HUES64 (cell line): ENCODE measurements around the gene KRT75.
"Not testable (repeated sequence)": the region's sequence is repeated elsewhere in the genome, so short reads cannot be mapped to it uniquely, and the experiment has no call there.

Source experiments
- H3K27ac ChIP-seq: 2 replicates; pipeline ENCODE4 v1.7.0; 2013; ENCODE audit warnings: low read depth, low read length, inconsistent platforms
- H3K27me3 ChIP-seq: 2 replicates; pipeline ENCODE4 v1.6.1; 2013; ENCODE audit warnings: mild to moderate bottlenecking, low read length; ENCODE audit not compliant: insufficient read depth
- H3K36me3 ChIP-seq: 2 replicates; pipeline ENCODE4 v1.6.1; 2013; ENCODE audit warnings: mild to moderate bottlenecking, low read length; ENCODE audit not compliant: insufficient read depth
- H3K4me1 ChIP-seq: 2 replicates; pipeline ENCODE4 v1.6.1; 2013; ENCODE audit warnings: mild to moderate bottlenecking, low read length, moderate library complexity; ENCODE audit not compliant: insufficient read depth
- H3K4me3 ChIP-seq: 2 replicates; pipeline ENCODE4 v1.5.1; 2013; ENCODE audit warnings: mild to moderate bottlenecking, low read length, moderate library complexity
- H3K9ac ChIP-seq: 2 replicates; pipeline ENCODE4 v1.6.1; 2013; ENCODE audit warnings: mild to moderate bottlenecking, low read depth, low read length
- H3K9me3 ChIP-seq: 2 replicates; pipeline ENCODE4 v1.6.1; 2013; ENCODE audit warnings: low read depth, low read length; ENCODE audit not compliant: insufficient read depth
- WGBS: fragments of 150-250, 120-280 bp; methylation state at CpG from one replicate; pipeline ENCODE4 v1.1.7; 2013; ENCODE audit warnings: missing lambda C conversion rate; 5-methylcytosine and 5-hydroxymethylcytosine counted together

The KRT75 gene

DNA sequence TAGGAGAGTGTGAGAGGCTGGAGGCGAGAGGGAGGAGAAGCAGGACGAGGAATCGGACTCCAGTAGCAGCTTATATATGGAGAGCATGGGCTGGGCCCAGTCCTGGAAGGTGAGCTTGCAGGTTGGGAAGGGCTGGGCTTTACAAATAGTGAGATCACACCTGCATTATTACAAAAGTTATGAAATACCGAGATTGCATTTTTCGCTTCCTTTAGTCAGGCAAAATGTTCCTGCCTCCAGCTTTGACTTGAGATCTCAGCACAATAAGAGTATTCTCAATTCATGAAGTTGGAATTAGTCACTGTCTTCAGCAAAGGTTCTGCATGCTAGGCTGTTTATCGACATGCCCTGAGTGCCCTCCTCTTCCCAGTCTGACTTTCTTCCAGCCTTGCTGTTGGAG is 17.9 kb upstream of the KRT75 start, which contains the start of gene KRT6B:
KRT6B (minus strand) TSS at position 46 of the 400 bp plus-strand sequence. CDS start 68 bp downstream, outside the sequence.
- WGBS: 96% methylated on average over 6 of the region's 6 CpGs
- no peak within 1 kb of the TSS for H3K27ac ChIP-seq
- no peaks in the 10 kb centered on the region for H3K36me3 ChIP-seq
- H3K9ac ChIP-seq: no peak within 1 kb of the TSS
- no peaks in the 10 kb centered on the region for H3K9me3 ChIP-seq
- no peak within 1 kb of the TSS for H3K4me3 ChIP-seq
- no peaks in the 10 kb centered on the region for H3K27me3 ChIP-seq
- H3K4me1 ChIP-seq: peaks cover 8% of the 10 kb centered on the region

GRCh38 chr12:52448228-52448627 is 14.1 kb upstream of the KRT75 start:
- WGBS: 83% methylated on average over 3 of the region's 3 CpGs
- Histone ChIP-seq H3K4me1 (peaks cover under 1% of the 10 kb centered on the region; the same call in 1 of the 2 replicates), H3K4me3 (no peak overlapping the region), H3K9me3 (no peaks in the 10 kb centered on the region), H3K9ac (no peak overlapping the region), H3K36me3 (no peaks in the 10 kb centered on the region), H3K27me3 (no peaks in the 10 kb centered on the region), H3K27ac (no peak overlapping the region)

DNA sequence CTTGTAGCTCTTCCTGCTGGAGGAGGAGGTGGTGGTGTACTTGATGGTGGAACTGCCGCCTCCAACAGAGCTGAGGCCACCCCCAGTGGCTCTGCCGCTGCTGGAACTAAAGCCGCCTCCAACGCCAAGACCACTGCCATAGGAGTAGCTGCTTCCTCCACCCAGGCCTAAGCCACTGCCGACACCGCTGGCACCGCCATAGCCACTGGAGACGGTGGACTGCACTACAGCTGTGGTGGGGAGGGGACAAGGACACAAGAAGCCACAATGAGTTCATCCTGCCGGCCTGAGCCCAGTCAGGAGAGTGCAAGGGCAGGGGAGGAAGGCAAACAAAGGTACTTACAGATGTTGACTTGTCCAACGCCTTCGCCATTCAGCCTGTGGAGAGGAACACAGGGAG is 13.0 kb upstream of the KRT75 start:
- H3K27me3 ChIP-seq, H3K4me3 ChIP-seq, H3K36me3 ChIP-seq, H3K9me3 ChIP-seq, H3K9ac ChIP-seq, H3K27ac ChIP-seq: not testable (repeated sequence)
- peaks cover 11% of the 10 kb centered on the region for H3K4me1 ChIP-seq
- WGBS: 93% methylated on average over 10 of the region's 11 CpGs

GRCh38 chr12:52446367-52447045 is 12.3 kb upstream of the KRT75 start:
- H3K4me3 ChIP-seq: no peak overlapping the region
- H3K4me1 ChIP-seq: peaks cover 17% of the 10 kb centered on the region
- 93% methylated on average over 6 of the region's 6 CpGs for WGBS
- no peak overlapping the region for H3K27ac ChIP-seq
- H3K9me3 ChIP-seq: no peaks in the 10 kb centered on the region
- no peaks in the 10 kb centered on the region for H3K27me3 ChIP-seq
- H3K9ac ChIP-seq: no peak overlapping the region
- no peaks in the 10 kb centered on the region for H3K36me3 ChIP-seq

DNA sequence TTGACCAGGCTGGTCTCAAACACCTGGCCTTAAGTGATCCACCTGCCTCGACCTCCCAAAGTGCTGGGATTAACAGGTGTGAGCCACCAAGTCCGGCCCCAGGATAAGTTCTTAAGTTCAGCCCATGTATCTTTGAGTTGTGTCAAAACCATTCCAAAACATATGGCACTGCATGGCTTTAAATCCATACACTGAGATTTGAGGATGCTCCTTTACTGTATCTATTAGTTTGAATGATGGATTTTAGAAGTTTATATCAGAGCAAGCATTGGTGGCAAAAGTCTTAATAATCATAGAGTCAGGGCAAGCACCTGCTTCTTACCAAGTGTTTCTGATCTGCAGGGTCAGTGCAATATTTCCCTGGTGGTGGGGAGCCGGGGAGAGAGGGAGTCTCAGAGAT is 11.7 kb upstream of the KRT75 start:
- WGBS: 75% methylated on average over 3 of the region's 3 CpGs
- Histone ChIP-seq H3K27me3 (no peaks in the 10 kb centered on the region), H3K9me3 (no peaks in the 10 kb centered on the region)

DNA sequence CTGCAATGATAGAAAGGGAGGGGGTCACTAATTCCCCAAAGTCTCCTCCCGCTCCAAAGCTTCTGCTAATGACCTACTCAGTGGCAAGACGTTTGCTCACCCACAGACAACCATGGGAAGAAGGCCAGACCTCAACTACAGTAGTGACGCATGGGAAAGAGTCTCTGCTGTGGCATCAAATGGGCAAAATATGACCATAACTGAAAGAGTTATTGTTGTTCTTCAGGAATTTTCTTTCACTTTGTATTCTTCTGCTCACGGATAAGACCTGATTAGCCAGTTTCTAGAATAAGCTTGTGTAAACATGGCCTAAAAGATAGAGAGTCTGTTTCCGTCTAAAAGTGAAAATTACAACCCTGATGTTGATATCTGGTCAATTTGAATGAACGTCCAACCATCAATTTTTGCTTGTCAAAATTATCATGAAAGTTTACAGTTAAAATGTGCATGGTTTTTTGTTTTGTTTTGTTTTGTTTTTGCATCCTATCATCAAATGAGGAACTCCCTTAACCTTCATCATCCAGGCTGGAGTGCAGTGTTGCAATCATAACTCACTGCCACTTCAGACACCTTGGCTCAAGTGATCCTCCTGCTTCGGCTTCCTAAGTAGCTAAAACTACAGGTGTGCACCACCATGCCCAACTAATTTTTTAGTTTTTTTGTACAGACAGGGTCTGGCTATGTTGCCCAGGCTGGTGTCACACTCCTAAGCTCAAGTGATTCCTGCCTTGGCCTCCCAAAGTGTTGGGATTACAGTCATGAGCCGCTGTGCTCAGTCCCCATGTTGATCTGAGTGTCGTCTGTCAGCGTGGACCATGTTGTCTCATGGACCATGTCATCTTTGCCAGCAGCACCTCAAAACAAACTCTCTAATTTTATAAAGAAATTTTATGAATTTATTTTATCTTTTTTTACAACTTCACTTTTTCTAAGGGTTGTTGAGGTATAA is 10.8 kb upstream of the KRT75 start:
- no peak overlapping the region for H3K27ac ChIP-seq
- H3K27me3 ChIP-seq: no peaks in the 10 kb centered on the region
- peaks cover 24% of the 10 kb centered on the region for H3K4me1 ChIP-seq
- 89% methylated on average over 10 of the region's 10 CpGs for WGBS
- no peak overlapping the region for H3K9ac ChIP-seq
- H3K4me3 ChIP-seq: no peak overlapping the region
- no peaks in the 10 kb centered on the region for H3K36me3 ChIP-seq
- H3K9me3 ChIP-seq: no peaks in the 10 kb centered on the region

More for the DNA sequence above, 11.7 kb upstream of the KRT75 start:
- peaks cover 24% of the 10 kb centered on the region for H3K4me1 ChIP-seq
- H3K9ac ChIP-seq: no peak overlapping the region
- H3K36me3 ChIP-seq: no peaks in the 10 kb centered on the region
- no peak overlapping the region for H3K4me3 ChIP-seq
- no peak overlapping the region for H3K27ac ChIP-seq

- H3K27me3 ChIP-seq: no peaks in the 10 kb centered on the region
- H3K4me3 ChIP-seq: no peak overlapping the region
- no peak overlapping the region for H3K27ac ChIP-seq
- WGBS: 94% methylated on average over 3 of the region's 3 CpGs
- H3K9me3 ChIP-seq: no peaks in the 10 kb centered on the region
- H3K4me1 ChIP-seq: peaks cover 24% of the 10 kb centered on the region
- H3K9ac ChIP-seq: no peak overlapping the region
- no peaks in the 10 kb centered on the region for H3K36me3 ChIP-seq
Measured at GRCh38 chr12:52443966-52444365, 9.8 kb upstream of the KRT75 start.

DNA sequence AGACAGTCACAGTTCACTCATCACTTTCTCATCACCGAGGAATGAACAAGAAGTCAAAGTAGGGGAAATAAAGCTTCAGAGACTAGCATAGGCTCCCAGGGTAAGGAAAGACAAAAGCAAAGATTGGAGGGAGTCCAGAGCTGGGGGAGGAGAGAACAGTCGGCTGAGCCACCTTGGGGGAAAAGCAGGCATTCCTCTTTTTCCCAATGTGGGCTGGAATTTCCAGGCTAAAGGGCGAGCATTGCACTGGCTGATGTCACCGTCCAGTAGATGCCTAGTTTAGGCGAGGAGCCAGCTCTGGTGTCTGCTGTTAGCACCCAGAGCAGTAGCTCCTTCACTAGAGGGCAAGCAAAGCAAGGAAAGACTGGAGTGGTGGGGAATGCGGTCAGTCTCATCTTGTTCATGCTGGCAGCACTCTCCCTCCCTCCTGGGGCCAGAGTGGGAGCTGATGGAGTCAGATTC is 8.5 kb upstream of the KRT75 start:
- Histone ChIP-seq H3K9ac (peak overlapping the region; percentile 19; the same call in 1 of the 2 replicates), H3K27ac (no peak overlapping the region), H3K9me3 (no peaks in the 10 kb centered on the region), H3K36me3 (no peaks in the 10 kb centered on the region), H3K4me3 (no peak overlapping the region), H3K4me1 (peaks cover 24% of the 10 kb centered on the region), H3K27me3 (no peaks in the 10 kb centered on the region)
- 36% methylated on average over 6 of the region's 6 CpGs for WGBS

DNA sequence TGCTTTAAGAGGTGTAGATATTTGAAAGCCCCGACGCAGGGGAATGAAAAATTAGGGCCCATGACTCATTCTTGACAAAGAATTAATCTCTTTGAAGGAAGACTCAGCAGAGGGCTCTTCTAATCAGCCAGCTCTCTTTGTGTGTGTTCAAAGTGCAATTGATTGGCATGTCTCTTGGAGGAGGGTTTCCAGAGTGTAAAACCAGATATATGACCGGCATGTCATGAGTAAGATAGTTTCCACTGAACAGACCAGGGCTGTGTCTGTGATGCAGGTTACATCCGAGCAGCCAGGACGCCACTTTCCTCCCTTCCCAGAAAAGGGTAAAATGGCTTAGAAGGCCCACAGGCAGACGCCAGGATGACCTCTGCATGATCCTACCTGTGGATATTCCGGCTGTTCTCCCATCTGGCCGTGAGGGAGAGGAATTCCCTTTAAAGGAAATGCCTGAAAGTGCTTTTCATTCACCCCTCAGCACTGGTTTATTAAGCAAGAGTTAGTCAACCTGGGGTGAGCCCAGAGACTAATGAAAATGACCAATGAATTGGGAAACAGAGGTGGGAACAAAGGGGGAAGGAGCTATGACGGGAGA is 7.2 kb upstream of the KRT75 start:
- WGBS: 79% methylated on average over 9 of the region's 9 CpGs
- no peak overlapping the region for H3K27ac ChIP-seq
- H3K4me3 ChIP-seq: no peak overlapping the region
- H3K9ac ChIP-seq: no peak overlapping the region
- H3K36me3 ChIP-seq: no peaks in the 10 kb centered on the region
- H3K27me3 ChIP-seq: no peaks in the 10 kb centered on the region
- H3K4me1 ChIP-seq: peaks cover 24% of the 10 kb centered on the region
- no peaks in the 10 kb centered on the region for H3K9me3 ChIP-seq

DNA sequence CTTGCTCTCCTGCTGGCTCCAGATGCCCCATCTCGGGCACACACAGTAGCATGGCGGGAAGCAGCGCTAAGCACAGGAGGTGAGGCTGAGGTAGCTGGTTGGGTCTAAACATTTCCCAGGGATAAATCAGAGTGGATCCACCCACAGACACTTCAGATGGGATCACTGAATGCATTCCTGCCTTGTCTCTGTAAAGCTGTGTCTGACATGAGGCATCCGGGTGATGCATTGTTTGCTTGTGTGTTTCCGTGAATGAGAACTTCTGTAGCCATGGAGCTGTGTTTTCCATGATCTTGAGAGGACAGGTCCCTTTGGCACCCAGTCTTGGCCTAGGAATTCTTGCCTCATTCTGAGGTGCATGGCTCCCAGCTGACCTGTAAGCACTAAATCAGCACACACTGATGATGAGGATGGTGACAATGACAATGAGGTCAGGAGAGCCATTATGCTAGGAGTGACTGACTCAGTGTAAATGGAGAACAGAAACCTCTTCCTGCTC is 6.7 kb upstream of the KRT75 start:
- Histone ChIP-seq H3K27me3 (no peaks in the 10 kb centered on the region), H3K9ac (no peak overlapping the region), H3K4me3 (no peak overlapping the region), H3K9me3 (no peaks in the 10 kb centered on the region), H3K4me1 (peaks cover 24% of the 10 kb centered on the region), H3K27ac (peak overlapping the region; percentile 14; the same call in 1 of the 2 replicates), H3K36me3 (no peaks in the 10 kb centered on the region)
- 92% methylated on average over 5 of the region's 5 CpGs for WGBS

DNA sequence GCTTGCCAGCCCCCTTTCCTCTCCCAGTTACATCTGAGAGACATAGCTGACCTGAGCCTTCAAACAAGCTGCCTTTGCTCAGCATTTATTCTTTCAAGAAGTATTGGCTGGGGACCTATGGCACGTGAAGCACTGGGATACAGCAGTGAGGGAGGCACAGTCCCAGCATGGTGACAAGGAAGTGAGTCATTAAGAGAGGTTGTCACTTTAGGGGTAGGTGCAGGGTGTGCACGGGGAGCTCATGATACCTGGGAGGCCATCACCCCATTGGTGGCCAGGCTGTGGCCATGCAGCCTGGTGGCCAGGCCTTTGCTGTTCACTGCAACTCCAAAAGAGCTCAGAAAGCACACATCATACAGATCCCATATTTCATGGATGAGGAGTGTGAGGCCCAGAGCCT is 5.7 kb upstream of the KRT75 start:
- Histone ChIP-seq H3K36me3 (no peaks in the 10 kb centered on the region), H3K4me1 (peaks cover 24% of the 10 kb centered on the region), H3K9me3 (no peaks in the 10 kb centered on the region), H3K27me3 (no peaks in the 10 kb centered on the region), H3K9ac (no peak overlapping the region), H3K4me3 (no peak overlapping the region), H3K27ac (no peak overlapping the region)
- WGBS: 88% methylated on average over 2 of the region's 2 CpGs
